Endothelial cell of umbilical vein (primary cell): ENCODE measurements around the gene TEKTIP1.

ENCODE experiments used
- EZH2 ChIP-seq: IDR thresholded peaks from 2 replicates; pipeline ENCODE4 v1.6.1; 2012; ENCODE audit warnings: borderline replicate concordance, low read depth, mild to moderate bottlenecking, moderate library complexity, low read length, inconsistent platforms; ENCODE audit not compliant: severe bottlenecking
- FOS ChIP-seq: IDR thresholded peaks from 2 replicates; pipeline ENCODE4 v1.6.1; 2011; ENCODE audit warnings: mild to moderate bottlenecking, low read length, moderate library complexity, borderline replicate concordance; ENCODE audit not compliant: insufficient read depth
- JUN ChIP-seq: IDR thresholded peaks from 2 replicates; pipeline ENCODE4 v1.6.1; 2011; ENCODE audit warnings: borderline replicate concordance, low read depth; ENCODE audit not compliant: insufficient read length, insufficient read depth
- MYC ChIP-seq: IDR thresholded peaks from one replicate; pipeline ENCODE4 v1.6.1; 2011; ENCODE audit warnings: mild to moderate bottlenecking, low read depth, low read length
- POLR2A ChIP-seq: IDR thresholded peaks from 2 replicates; pipeline ENCODE4 v1.6.1; 2012; ENCODE audit warnings: low read depth, mild to moderate bottlenecking, control low read depth, low read length
- POLR2AphosphoS5 ChIP-seq: IDR thresholded peaks from 2 replicates; pipeline ENCODE4 v1.6.1; 2012; ENCODE audit warnings: low read depth, mild to moderate bottlenecking, control low read depth, low read length, moderate library complexity; ENCODE audit not compliant: insufficient read depth
- TF ChIP-seq, protein P1 (sequence below), 2 donors: IDR thresholded peaks; 1 replicate in 1 of 2; 2 replicates in 1 of 2; pipeline ENCODE4 v1.5.1; 2011; ENCODE audit warnings: low read length in 2 of 2, mild to moderate bottlenecking in 2 of 2, moderate library complexity in 2 of 2, control low read depth in 1 of 2, inconsistent platforms in 1 of 2, low read depth in 1 of 2; ENCODE audit not compliant: insufficient read depth in 1 of 2; ENCODE audit errors: extremely low read depth in 1 of 2
- TF ChIP-seq, protein P2 (sequence below): IDR thresholded peaks from 2 replicates; pipeline ENCODE4 v1.6.1; 2011; ENCODE audit not compliant: insufficient read depth, insufficient read length

DNA sequence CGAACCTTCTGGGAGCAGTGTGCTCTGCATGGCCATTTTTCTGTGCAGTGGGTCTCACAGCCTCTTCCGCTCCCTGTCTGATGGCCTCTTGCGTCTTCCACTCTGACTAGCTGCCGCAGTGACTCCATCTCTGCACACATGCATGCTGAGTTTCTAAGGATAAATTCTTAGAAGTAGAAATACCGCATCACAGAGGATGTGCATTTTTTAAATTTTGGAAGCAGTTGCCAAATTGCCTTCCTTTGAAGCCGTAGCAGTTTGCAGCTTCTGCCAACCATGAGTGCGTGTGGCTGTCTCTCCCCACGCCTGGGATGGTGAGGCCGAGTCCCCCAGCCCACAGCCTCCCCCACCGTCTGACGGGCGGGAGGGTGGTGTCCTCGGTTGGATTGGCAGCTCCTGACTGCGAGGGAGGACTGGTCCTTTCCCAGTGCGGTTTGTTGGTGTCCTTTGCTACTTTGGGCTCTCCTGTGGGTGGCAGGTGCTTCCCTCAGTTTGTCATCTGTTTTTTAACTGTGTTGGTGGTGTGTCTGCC lies 23.0 kb upstream of the TEKTIP1 start:
- TF ChIP-seq, protein P1, sequence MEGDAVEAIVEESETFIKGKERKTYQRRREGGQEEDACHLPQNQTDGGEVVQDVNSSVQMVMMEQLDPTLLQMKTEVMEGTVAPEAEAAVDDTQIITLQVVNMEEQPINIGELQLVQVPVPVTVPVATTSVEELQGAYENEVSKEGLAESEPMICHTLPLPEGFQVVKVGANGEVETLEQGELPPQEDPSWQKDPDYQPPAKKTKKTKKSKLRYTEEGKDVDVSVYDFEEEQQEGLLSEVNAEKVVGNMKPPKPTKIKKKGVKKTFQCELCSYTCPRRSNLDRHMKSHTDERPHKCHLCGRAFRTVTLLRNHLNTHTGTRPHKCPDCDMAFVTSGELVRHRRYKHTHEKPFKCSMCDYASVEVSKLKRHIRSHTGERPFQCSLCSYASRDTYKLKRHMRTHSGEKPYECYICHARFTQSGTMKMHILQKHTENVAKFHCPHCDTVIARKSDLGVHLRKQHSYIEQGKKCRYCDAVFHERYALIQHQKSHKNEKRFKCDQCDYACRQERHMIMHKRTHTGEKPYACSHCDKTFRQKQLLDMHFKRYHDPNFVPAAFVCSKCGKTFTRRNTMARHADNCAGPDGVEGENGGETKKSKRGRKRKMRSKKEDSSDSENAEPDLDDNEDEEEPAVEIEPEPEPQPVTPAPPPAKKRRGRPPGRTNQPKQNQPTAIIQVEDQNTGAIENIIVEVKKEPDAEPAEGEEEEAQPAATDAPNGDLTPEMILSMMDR (IDR thresholded peaks at IDR 0.05; ENCODE audit: extremely low read depth in 1 of 2, insufficient read depth in 1 of 2, low read depth in 1 of 2, low read length in 2 of 2): no peak
- TF ChIP-seq POLR2AphosphoS5 (no peak), EZH2 (no peak), POLR2A (no peak), JUN (no peak), FOS (no peak), MYC (no peak)
- TF ChIP-seq, protein P2, sequence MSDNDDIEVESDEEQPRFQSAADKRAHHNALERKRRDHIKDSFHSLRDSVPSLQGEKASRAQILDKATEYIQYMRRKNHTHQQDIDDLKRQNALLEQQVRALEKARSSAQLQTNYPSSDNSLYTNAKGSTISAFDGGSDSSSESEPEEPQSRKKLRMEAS: no peak
